ENCODE data around the gene HS6ST3.

DNA sequence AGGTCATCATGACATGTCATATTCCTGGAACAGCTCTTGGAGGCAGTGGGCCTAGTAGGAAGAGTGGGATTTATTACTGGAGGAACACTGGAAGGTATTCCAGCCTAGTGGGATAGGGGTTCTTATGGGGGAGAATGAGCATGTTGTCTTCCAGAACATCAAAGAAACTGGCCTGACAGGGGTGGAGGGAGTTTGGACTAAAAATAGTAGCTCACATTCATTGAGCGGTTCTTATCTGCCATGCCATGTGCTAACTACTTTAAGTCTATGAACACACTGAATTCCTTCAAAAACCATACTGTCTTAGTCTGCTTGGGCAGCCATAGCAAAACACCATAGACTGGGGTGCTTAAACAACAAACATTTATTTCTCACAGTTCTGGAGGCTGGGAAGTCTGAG, 413.6 kb downstream of the HS6ST3 start:
- no peak for TF ChIP-seq EP300 (IDR thresholded peaks at IDR 0.05)
- TF ChIP-seq, protein P1, sequence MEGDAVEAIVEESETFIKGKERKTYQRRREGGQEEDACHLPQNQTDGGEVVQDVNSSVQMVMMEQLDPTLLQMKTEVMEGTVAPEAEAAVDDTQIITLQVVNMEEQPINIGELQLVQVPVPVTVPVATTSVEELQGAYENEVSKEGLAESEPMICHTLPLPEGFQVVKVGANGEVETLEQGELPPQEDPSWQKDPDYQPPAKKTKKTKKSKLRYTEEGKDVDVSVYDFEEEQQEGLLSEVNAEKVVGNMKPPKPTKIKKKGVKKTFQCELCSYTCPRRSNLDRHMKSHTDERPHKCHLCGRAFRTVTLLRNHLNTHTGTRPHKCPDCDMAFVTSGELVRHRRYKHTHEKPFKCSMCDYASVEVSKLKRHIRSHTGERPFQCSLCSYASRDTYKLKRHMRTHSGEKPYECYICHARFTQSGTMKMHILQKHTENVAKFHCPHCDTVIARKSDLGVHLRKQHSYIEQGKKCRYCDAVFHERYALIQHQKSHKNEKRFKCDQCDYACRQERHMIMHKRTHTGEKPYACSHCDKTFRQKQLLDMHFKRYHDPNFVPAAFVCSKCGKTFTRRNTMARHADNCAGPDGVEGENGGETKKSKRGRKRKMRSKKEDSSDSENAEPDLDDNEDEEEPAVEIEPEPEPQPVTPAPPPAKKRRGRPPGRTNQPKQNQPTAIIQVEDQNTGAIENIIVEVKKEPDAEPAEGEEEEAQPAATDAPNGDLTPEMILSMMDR (IDR thresholded peaks at IDR 0.05), result no peak
